HL-60/S4 treated with phorbol 12-myristate 13-acetate at 8.2 ng/mL for 4 days and 3 days (cell line): ENCODE results near the gene ADGRL3.

Source experiments
- in situ Hi-C: fragments of 300-500 bp; cut with MboI; formaldehyde crosslinking; loops from 2 replicates; pipeline ENCODE4 v1.15.0; 2022; ENCODE audit warnings: low sequenced_read_pairs

The ADGRL3 gene

DNA sequence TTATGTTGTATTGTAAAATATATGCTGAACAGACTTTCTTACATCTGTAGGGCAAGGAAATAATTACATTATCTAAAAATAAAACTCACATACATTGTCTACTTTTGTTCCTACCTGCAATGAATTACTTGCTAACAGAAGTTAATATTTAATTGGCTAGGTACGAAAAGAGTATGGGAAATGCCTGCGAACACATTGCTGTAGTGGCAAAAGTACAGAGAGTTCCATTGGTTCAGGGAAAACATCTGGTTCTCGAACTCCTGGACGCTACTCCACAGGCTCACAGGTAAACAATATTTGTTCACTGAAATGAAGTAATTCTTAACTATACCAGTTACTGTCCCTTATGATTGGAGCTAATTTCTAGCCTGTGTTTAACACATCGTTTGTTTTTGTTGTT is 837.4 kb downstream of the ADGRL3 start:
- in situ Hi-C loops = no loop called here

DNA sequence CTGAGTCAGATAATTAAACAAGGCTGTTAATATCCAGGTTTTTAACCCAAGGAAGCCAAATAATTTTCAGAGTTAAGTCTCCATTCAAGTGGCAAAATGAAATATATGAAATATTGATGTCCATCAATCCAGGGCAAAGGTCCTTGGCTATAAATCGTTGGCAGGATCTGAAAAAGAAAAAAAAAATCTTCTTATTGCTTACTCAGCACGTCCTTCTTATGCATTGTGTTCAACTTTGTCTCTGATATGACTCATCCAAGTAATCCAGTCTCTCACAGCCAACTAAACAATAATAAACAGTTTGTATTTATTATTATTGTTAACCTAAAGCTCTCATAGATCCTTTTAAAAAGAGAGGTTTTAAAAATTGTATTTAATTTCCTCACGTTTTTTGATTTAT is 851.2 kb downstream of the ADGRL3 start:
- in situ Hi-C loops = no loop called here

DNA sequence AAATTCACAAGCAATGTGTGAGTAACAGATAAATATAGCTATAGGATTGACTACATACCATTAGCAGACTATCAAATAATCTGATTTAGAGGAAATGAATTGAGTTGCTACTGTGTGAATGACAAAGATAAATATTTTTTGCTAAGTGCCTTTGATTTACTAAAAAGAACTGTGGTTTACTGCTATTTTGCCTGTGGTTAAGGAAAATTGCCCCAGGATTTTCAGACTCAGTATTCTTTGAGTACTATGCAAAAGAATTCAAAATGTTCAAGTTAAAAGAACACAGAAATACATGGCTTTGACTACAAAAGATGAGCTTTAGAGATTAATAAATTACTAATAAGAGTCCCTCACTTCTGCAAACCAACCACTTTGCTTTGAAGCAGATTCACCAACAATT is 853.8 kb downstream of the ADGRL3 start:
- in situ Hi-C loops = no loop called here

DNA sequence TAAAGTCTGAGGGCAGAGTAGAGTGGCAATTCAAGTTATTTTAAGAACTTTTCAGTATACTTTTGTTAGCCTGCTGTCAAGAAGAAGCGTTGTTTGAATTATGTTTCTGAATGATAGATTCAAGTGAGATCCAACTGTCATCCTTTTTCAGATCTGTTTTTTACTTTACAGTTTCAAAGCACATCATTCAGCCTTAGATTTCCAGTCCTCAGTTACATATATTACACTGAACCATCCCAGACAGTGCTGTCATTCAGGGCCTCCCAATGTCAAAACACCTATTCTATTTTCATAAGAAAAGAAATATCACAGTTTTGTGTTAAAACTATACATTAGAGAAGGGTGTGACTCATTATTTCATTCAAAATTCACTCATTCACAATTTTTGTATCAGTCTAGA is 856.9 kb downstream of the ADGRL3 start:
- in situ Hi-C loops = no loop called here

DNA sequence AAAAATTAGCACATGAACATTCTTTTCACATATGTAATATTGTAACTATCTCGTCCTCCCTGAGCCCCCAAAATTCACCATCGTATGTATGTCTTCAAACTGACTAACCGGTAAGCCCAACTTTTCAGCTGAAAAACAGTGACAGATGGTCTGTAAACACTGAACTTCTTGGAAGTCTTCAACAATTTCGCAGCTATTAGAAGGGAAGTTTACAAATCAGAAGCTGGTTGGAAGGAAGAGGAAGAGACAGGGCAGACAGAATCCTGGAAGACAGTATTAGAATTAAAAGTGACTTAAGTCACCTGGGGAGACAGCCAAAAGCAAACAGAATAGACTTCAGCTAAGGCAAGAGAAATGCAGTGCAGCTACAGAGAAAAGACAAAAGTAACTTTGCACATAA is 858.4 kb downstream of the ADGRL3 start:
- in situ Hi-C loops = no loop called here

DNA sequence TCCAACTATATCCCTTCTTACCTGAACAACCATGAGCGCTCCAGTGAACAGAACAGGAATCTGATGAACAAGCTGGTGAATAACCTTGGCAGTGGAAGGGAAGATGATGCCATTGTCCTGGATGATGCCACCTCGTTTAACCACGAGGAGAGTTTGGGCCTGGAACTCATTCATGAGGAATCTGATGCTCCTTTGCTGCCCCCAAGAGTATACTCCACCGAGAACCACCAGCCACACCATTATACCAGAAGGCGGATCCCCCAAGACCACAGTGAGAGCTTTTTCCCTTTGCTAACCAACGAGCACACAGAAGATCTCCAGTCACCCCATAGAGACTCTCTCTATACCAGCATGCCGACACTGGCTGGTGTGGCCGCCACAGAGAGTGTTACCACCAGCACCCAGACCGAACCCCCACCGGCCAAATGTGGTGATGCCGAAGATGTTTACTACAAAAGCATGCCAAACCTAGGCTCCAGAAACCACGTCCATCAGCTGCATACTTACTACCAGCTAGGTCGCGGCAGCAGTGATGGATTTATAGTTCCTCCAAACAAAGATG is 870.2 kb downstream of the ADGRL3 start:
- in situ Hi-C loops = no loop called here

DNA sequence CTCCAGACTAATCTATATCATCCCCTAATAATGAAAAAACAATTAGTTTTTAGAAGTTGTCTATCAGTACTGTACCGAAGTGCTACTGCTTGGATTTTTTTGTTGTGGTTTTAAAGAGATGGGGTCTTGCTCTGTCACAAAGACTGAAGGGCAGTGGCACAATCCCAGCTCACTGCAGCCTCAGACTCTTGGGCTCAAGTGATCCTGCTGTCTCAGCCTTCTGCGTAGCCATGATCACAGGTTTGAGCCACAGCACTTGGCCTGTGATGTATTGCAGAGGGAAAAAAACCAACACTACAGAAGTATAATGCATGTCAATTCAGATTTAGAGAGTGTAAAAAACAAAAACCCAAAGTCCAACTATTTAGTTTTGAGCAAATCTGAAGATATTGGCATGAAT is 875.0 kb downstream of the ADGRL3 start:
- in situ Hi-C loops = no loop called here

DNA sequence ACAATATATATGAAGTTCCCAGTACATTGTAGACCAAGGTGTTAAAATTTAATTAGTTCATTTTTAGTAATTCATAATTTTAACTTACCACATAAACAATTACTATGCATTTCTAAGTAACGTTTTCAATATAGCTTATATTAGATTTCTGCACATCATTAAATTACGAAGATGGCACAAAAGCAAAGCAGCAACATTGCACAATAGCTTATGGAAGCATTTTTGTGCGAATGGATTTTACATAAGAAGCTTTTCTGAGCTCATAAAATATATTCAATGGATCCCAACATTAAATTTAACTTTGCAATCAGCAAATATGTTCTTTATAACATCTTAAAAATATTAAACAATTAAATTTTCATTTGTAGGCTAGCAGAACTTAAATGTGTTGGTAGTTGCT is 875.4 kb downstream of the ADGRL3 start:
- in situ Hi-C loops = no loop called here

DNA sequence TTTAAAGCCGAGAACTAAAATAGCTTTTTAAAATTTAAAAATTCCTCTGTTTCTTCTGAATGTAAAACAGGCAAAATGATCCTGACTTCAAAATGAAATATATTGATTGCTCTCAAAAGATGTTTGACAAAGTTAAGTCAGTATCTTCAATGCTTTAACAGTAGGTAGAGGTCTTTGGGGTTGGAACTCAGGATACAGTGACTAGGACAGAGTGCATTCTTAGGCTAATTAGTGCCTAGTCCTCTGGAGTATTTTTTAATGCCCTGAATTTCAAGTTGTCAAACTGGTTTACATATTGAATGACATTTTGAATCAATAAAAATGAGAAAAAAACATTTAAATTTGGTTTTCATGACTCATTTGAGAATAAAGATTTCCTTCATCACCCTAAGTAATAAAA is 877.3 kb downstream of the ADGRL3 start:
- in situ Hi-C loops = no loop called here

DNA sequence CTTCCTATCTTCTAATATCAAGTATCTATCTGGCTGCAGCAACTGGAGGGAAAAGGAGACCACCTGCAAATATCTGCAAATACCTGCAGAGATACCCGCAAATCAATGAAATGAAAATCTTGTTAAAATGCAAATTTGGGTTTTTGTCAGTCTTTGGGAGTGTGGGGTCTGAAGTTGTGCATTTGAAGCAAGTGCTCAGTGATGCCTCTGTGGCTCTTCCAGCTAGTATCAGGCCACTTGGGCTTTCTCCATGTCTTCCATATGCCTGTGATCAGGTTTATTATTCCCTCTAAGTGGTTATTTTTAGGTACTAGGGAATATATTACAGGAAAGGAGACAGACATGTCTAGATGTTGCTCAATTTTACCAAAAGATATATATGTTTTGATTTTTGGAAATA is 880.3 kb downstream of the ADGRL3 start:
- in situ Hi-C loops = no loop called here

DNA sequence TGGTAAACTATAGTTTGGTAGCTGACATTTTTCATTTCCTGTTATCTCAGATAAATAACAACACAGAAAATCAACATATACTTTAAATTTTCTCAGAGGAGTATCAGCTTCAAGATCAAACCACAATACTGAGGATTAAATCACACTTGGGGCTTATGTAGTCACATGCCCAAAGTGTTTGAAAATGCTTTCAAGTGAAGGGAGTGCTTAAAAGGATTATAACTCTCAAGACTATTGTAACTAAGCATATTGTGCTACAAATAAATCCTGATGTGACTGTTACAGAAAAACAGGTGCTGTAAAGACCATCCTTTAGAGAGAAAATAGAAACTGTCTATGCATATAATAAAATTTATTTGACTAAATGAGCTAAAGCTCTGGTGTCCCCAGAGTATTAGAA is 887.6 kb downstream of the ADGRL3 start:
- in situ Hi-C loops = no loop called here

DNA sequence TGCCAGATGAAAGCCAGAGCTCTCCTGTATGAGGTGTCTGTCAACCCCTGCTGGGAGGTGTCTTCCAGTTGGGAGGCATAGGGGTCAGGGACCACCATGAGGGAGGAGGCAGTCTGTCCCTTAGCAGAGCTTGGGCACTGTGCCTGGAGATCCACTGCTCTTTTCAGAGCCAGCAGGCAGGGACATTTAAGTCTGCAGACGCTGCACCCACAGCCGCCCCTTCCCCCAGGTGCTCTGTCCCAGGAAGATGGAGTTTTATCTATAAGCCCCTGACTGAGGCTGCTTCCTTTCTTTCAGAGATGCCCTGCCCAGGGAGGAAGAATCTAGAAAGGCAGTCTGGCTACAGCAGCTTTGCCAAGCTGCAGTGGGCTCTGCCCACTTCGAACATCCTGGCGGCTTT is 893.6 kb downstream of the ADGRL3 start:
- in situ Hi-C loops = no loop called here

DNA sequence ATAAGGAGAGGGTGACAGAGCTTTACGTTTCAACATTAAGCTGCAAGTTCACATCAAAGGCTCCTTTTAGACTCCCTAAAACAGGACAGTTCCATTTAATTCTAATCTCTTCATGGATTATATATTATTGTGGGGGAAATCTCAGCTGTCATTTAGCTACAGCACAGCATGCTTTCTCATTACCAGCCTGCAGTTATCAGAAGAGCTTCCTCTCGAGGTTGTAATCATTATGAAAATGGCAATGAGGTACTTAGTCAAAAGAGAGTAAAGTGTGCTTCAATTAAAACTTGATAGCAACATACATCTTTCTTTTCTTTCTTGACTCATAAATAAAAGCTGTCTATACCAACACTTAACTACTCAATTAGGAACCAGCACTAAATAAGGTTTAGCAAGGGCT is 896.8 kb downstream of the ADGRL3 start:
- in situ Hi-C loops = no loop called here

DNA sequence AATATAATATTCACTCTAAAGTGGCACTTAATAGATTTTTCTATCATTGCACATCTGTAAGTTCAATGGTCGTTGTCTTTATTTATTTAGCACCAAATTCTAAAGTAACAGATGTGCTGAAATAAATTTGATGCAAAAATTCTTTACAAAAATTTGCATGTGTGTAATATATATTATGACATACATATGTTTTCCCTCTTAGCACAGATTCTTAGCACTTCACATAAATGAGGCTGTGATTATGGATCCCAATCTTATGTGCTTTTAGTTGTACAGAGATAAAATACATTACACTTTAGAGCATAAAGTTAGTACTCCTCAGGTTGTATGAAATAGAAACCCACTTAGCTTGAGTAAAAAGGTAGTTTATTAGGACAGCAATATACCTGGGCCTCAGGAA is 915.1 kb downstream of the ADGRL3 start:
- in situ Hi-C loops = no loop called here

DNA sequence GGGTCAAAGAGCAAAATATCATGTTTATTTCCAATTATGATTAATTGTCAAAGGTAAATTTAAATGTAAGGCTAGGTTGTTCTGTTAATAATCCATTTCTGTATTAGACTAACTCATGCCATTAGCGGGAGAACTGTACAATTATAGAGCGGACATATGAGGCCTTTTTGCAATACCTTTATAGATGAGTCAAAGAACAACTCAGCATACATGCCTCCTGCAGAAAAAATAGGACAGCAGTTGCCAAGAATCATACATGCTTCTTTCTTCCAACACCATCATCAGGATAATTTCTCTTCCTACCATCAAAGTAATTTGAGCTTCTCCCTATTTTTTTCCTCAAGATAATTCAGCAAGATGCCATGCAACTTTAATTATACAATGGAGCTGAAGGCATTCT is 917.8 kb downstream of the ADGRL3 start:
- in situ Hi-C loops = no loop called here

DNA sequence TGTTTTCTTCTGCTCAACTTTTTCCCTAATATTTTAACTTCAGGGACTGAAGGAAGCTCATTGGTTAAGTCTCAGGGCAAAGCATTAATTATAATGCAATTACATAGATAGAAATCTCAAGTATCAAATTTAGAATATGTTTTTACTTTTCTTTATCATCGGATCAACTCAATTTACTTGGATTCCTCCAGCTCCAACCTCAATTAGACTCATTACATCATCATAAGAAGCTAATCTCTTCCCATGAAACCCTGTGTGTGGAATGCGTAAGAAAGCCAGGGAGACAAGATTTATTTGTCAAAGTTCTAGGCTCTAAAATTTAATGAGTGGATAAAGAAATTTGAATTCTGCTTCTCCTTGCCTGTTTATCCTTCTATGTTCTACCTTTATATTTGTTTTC is 918.4 kb downstream of the ADGRL3 start:
- in situ Hi-C loops = no loop called here

DNA sequence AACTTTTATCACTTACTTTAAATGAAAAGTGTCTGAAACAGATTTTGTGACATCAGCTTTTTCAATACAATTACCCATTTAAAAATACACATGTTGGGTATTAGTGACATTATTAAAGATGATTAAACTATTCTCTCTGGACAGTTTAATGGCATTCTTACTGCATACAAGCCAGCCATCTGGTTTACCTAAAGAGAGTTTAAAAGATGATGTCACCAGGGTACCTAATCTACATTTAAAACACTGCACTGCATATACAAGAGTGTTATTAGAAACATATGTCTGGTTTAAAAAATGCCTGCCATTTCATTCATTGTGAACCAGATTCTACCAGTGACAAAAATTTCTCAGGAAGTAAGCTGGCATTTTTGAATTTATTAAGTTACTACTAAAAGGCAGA is 919.1 kb downstream of the ADGRL3 start:
- in situ Hi-C loops = no loop called here

DNA sequence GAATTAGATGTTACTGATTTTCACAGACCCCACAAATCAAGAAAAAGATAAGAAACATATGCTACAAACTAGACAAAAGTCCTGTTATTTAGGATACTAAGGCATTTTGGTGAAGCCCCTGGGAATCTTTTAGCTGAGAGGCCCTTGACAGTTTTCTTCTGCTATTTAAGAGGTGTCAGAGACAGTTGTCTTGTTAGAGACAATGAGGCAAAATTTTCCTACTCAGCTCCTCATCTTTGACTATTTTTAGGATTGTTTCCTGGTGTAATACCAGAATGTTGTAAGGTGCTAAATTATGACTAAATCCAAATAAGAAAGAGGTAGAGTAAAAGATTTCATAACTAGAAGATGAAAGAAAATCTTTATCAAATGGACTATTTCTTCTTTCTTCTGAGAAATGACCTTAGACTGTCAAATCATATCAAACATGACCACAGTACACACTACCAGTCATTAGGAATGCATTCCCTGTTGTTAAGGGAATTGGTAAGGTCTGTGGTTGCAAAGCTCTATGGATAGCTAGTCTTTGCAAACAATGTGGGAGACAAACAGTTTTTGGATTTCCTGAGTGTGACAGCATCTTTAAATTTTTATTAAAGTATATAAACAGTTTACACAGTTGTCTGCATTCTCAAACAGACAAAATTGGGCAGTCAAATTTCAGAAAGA is 926.1 kb downstream of the ADGRL3 start:
- in situ Hi-C loops = no loop called here
